GM23338 (cell line): Measurements from ENCODE around the gene SUSD3.

Source experiments
- CREB1 ChIP-seq: fragments of 250-450 bp; sonication (Bioruptor Pico); IDR thresholded peaks from 2 replicates; pipeline ENCODE4 v1.5.0; 2020; ENCODE audit warnings: low read depth, mild to moderate bottlenecking, moderate library complexity
- TF ChIP-seq, protein P1 (sequence below): IDR thresholded peaks from one replicate; pipeline ENCODE4 v1.6.1; 2018; ENCODE audit warnings: antibody characterized with exemption; ENCODE audit not compliant: unreplicated experiment
- TF ChIP-seq, protein P2 (sequence below), 2 experiments: fragments of 200-600 bp in 1 of 2; sonication (generic) in 1 of 2; conservative IDR thresholded peaks; 2 replicates each; pipeline versions ENCODE4 v1.5.1 to v1.6.1; 2016 to 2017; ENCODE audit warnings: antibody characterized with exemption in 2 of 2, low read depth in 2 of 2, mild to moderate bottlenecking in 2 of 2, moderate library complexity in 1 of 2

DNA sequence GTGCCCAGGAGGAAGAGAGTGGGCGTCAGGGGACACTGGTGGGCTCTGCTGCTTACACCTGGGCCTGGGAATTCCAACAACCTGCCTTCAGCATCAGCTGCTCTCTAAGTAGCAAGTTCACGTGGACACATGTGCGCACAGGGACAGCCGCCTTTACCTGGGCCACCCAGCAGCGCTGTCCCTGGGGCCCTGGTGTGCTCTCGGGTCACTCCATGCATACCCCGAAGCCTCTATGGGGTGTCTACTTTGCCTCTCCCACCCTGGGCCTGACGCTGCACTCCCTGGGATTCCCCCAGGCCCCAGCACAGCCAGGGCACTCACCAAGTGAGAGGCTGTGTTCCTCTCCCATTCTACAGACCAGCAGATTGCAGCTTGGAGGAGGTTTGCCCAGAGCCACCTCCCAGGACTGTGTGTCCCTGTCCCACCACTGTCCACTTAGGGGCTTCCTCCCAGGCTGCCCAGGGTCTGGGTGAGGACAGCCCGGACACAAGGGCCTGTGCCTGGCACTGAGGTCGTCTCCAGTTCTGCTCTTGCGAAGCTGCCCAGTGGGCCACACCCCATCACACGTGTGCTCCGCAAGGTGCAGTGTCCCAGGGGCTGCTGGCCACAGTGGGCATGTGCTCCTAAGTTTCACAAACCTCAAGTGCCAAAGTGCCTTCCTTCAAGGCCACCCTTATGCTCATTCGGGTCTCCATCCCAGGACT is 69.7 kb downstream of the SUSD3 start:
- TF ChIP-seq, protein P1, sequence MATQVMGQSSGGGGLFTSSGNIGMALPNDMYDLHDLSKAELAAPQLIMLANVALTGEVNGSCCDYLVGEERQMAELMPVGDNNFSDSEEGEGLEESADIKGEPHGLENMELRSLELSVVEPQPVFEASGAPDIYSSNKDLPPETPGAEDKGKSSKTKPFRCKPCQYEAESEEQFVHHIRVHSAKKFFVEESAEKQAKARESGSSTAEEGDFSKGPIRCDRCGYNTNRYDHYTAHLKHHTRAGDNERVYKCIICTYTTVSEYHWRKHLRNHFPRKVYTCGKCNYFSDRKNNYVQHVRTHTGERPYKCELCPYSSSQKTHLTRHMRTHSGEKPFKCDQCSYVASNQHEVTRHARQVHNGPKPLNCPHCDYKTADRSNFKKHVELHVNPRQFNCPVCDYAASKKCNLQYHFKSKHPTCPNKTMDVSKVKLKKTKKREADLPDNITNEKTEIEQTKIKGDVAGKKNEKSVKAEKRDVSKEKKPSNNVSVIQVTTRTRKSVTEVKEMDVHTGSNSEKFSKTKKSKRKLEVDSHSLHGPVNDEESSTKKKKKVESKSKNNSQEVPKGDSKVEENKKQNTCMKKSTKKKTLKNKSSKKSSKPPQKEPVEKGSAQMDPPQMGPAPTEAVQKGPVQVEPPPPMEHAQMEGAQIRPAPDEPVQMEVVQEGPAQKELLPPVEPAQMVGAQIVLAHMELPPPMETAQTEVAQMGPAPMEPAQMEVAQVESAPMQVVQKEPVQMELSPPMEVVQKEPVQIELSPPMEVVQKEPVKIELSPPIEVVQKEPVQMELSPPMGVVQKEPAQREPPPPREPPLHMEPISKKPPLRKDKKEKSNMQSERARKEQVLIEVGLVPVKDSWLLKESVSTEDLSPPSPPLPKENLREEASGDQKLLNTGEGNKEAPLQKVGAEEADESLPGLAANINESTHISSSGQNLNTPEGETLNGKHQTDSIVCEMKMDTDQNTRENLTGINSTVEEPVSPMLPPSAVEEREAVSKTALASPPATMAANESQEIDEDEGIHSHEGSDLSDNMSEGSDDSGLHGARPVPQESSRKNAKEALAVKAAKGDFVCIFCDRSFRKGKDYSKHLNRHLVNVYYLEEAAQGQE, result no peak
- TF ChIP-seq, protein P2, sequence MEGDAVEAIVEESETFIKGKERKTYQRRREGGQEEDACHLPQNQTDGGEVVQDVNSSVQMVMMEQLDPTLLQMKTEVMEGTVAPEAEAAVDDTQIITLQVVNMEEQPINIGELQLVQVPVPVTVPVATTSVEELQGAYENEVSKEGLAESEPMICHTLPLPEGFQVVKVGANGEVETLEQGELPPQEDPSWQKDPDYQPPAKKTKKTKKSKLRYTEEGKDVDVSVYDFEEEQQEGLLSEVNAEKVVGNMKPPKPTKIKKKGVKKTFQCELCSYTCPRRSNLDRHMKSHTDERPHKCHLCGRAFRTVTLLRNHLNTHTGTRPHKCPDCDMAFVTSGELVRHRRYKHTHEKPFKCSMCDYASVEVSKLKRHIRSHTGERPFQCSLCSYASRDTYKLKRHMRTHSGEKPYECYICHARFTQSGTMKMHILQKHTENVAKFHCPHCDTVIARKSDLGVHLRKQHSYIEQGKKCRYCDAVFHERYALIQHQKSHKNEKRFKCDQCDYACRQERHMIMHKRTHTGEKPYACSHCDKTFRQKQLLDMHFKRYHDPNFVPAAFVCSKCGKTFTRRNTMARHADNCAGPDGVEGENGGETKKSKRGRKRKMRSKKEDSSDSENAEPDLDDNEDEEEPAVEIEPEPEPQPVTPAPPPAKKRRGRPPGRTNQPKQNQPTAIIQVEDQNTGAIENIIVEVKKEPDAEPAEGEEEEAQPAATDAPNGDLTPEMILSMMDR (conservative IDR thresholded peaks at IDR 0.05; ENCODE audit: low read depth in 2 of 2), result no peak
- TF ChIP-seq CREB1 (CRISPR knock-in tag), result no peak
